T-helper 9 cell (primary cell): ENCODE results near the gene FAM216B.
"Not testable (repeated sequence)": the region's sequence is repeated elsewhere in the genome, so short reads cannot be mapped to it uniquely, and the experiment has no call there.

ENCODE experiments used
- DNase-seq: peaks from one replicate; pipeline ENCODE4 v3.0.0-alpha.2; 2020
- total RNA-seq, 2 donors: gene quantifications; one replicate each; lab custom pipeline; 2026; lab: John Stamatoyannopoulos, UW

Gene FAM216B
- 0 reads per million in 2 donors for total RNA-seq

- no peak for DNase-seq
These were observed at the start of gene FAM216B for GRCh38 chr13:42781352-42781751. TSS of gene FAM216B (plus strand) at chr13:42781584. CDS start at chr13:42784068, 2,484 bp downstream.

- DNase-seq = no peak
These were observed 49.3 kb upstream of the FAM216B start for GRCh38 chr13:42732073-42732472.

GRCh38 chr13:42733046-42733445, 48.3 kb upstream of the FAM216B start:
- no peak for DNase-seq

GRCh38 chr13:42735010-42735409, 46.4 kb upstream of the FAM216B start:
- DNase-seq = no peak

- no peak for DNase-seq
These were observed 40.6 kb upstream of the FAM216B start for GRCh38 chr13:42740753-42741152.

- no peak for DNase-seq
These were observed 39.5 kb upstream of the FAM216B start for GRCh38 chr13:42741914-42742313.

GRCh38 chr13:42745655-42746054, 35.7 kb upstream of the FAM216B start:
- no peak for DNase-seq

- no peak for DNase-seq
These were observed 34.5 kb upstream of the FAM216B start for GRCh38 chr13:42746866-42747265.

GRCh38 chr13:42747399-42747873, 33.9 kb upstream of the FAM216B start:
- no peak for DNase-seq

- DNase-seq = no peak
These were observed 30.6 kb upstream of the FAM216B start for GRCh38 chr13:42750794-42751193.

GRCh38 chr13:42751693-42752092, 29.7 kb upstream of the FAM216B start:
- DNase-seq = no peak

- no peak for DNase-seq
These were observed 28.7 kb upstream of the FAM216B start for GRCh38 chr13:42752731-42753130.

- DNase-seq = no peak
These were observed 27.7 kb upstream of the FAM216B start for GRCh38 chr13:42753697-42754096.

GRCh38 chr13:42754801-42755510, 26.4 kb upstream of the FAM216B start:
- DNase-seq = no peak

GRCh38 chr13:42757678-42758420, 23.5 kb upstream of the FAM216B start:
- no peak for DNase-seq

- DNase-seq = no peak
These were observed 22.9 kb upstream of the FAM216B start for GRCh38 chr13:42758515-42758914.

GRCh38 chr13:42760951-42761350, 20.4 kb upstream of the FAM216B start:
- no peak for DNase-seq

- DNase-seq = no peak
These were observed 19.1 kb upstream of the FAM216B start for GRCh38 chr13:42762251-42762650.

- DNase-seq = no peak
These were observed 18.5 kb upstream of the FAM216B start for GRCh38 chr13:42762917-42763316.

- DNase-seq = no peak
These were observed 15.4 kb upstream of the FAM216B start for GRCh38 chr13:42766016-42766415.

- DNase-seq = no peak
These were observed 11.7 kb upstream of the FAM216B start for GRCh38 chr13:42769650-42770049.

- not testable (repeated sequence) for DNase-seq
These were observed 4.8 kb upstream of the FAM216B start for GRCh38 chr13:42776558-42776957.

- DNase-seq = no peak
These were observed 3.9 kb upstream of the FAM216B start for GRCh38 chr13:42777467-42777866.

- DNase-seq = no peak
These were observed 1.3 kb upstream of the FAM216B start for GRCh38 chr13:42780044-42780443.
